Endothelial cell of umbilical vein (primary cell): Measurements from ENCODE around the gene FBXL17. TPM values are rescaled to one million over a fixed set of nuclear protein-coding genes. Genes with fewer than 3 reads are reported as not detected.

ENCODE experiments used
- BruUV-seq: library from RNA; stranded (reverse); fragments of 400-500 nt; replicated peaks from 2 replicates; lab custom pipeline; 2021; lab: Mats Ljungman, UMichigan
- CTCF ChIA-PET: fragments of 300-600, 350-600 bp; sonication (Branson Sonifier 250); formaldehyde crosslinking; loops from one replicate; lab custom pipeline; 2021; ENCODE audit warnings: antibody characterized with exemption, inconsistent platforms; lab: Charles Lee
- POLR2A ChIA-PET: fragments of 300-600, 350-600 bp; sonication (Branson Sonifier 250); formaldehyde crosslinking; loops from one replicate; lab custom pipeline; 2021; ENCODE audit warnings: antibody characterized with exemption, inconsistent platforms; lab: Charles Lee
- DNase-seq: peaks from one replicate; pipeline ENCODE4 v3.0.0-alpha.2; 2011; ENCODE audit warnings: low read depth, low spot score
- FAIRE-seq: peaks from 2 replicates; lab custom pipeline; 2011; peaks lifted over from hg19 to GRCh38; lab: Jason Lieb, UNC
- H2AFZ ChIP-seq: 2 replicates; pipeline ENCODE4 v1.6.0; 2012; ENCODE audit warnings: low read depth, low read length, control low read depth, inconsistent platforms
- H3K27ac ChIP-seq: 2 replicates; pipeline ENCODE4 v1.5.1; 2011; ENCODE audit warnings: low read depth, mild to moderate bottlenecking, control low read depth, low read length, moderate library complexity; ENCODE audit not compliant: insufficient read depth
- H3K27me3 ChIP-seq, 2 experiments: 2 replicates each; pipeline versions ENCODE4 v1.6.0 to v1.6.1; 2011; ENCODE audit warnings: low read length in 2 of 2, mixed read lengths in 1 of 2; ENCODE audit not compliant: control insufficient read depth in 2 of 2, insufficient read depth in 2 of 2
- H3K36me3 ChIP-seq, 2 experiments: 2 replicates in 1 of 2; 3 replicates in 1 of 2; pipeline ENCODE4 v1.5.1; 2011; ENCODE audit warnings: low read length in 2 of 2, mild to moderate bottlenecking in 1 of 2, moderate library complexity in 1 of 2; ENCODE audit not compliant: control insufficient read depth in 2 of 2, insufficient read depth in 2 of 2; ENCODE audit errors: extremely low read depth in 1 of 2
- H3K4me1 ChIP-seq: 3 replicates; pipeline ENCODE4 v1.5.1; 2011; ENCODE audit warnings: mild to moderate bottlenecking, low read length; ENCODE audit not compliant: control insufficient read depth, insufficient read depth; ENCODE audit errors: extremely low read depth
- H3K4me2 ChIP-seq: 2 replicates; pipeline ENCODE4 v1.6.1; 2011; ENCODE audit warnings: low read length, control low read depth, mixed read lengths; ENCODE audit not compliant: insufficient read depth
- H3K4me3 ChIP-seq, 3 experiments: fragments of 200-600 bp in 1 of 3; sonication (generic), shearing (Covaris generic) in 1 of 3; replicated peaks in 1 of 3; 2 replicates each; pipeline ENCODE4 v1.5.1; 2011 to 2016; ENCODE audit warnings: control low read depth in 3 of 3, low read length in 3 of 3, mild to moderate bottlenecking in 2 of 3, inconsistent platforms in 1 of 3, low read depth in 1 of 3, moderate library complexity in 1 of 3; ENCODE audit not compliant: insufficient read depth in 1 of 3
- H3K79me2 ChIP-seq: 2 replicates; pipeline ENCODE4 v1.6.0; 2012; ENCODE audit warnings: low read length, inconsistent platforms; ENCODE audit not compliant: control insufficient read depth, insufficient read depth
- H3K9ac ChIP-seq: replicated peaks from 2 replicates; pipeline ENCODE3; 2011; ENCODE audit warnings: low read length, control low read depth; ENCODE audit not compliant: insufficient read depth; ENCODE audit errors: extremely low read depth
- H3K9me1 ChIP-seq: replicated peaks from 3 replicates; pipeline ENCODE4 v1.6.0; 2011; ENCODE audit warnings: mild to moderate bottlenecking, low read length; ENCODE audit not compliant: control insufficient read depth, insufficient read depth; ENCODE audit errors: extremely low read depth
- H3K9me3 ChIP-seq: replicated peaks from 2 replicates; pipeline ENCODE4 v1.5.1; 2012; ENCODE audit warnings: low read length, inconsistent platforms; ENCODE audit not compliant: control insufficient read depth, insufficient read depth
- H4K20me1 ChIP-seq: replicated peaks from 2 replicates; pipeline ENCODE3; 2011; ENCODE audit warnings: mild to moderate bottlenecking, low read length; ENCODE audit not compliant: control insufficient read depth, insufficient read depth; ENCODE audit errors: extremely low read depth
- EZH2 ChIP-seq: IDR thresholded peaks from 2 replicates; pipeline ENCODE4 v1.6.1; 2012; ENCODE audit warnings: borderline replicate concordance, low read depth, mild to moderate bottlenecking, moderate library complexity, low read length, inconsistent platforms; ENCODE audit not compliant: severe bottlenecking
- FOS ChIP-seq: IDR thresholded peaks from 2 replicates; pipeline ENCODE4 v1.6.1; 2011; ENCODE audit warnings: mild to moderate bottlenecking, low read length, moderate library complexity, borderline replicate concordance; ENCODE audit not compliant: insufficient read depth
- GATA2 ChIP-seq: IDR thresholded peaks from 2 replicates; pipeline ENCODE4 v1.7.0; 2011; ENCODE audit warnings: low read depth, mild to moderate bottlenecking, moderate library complexity, mixed read lengths, low read length; ENCODE audit not compliant: insufficient read length, insufficient read depth
- JUN ChIP-seq: IDR thresholded peaks from 2 replicates; pipeline ENCODE4 v1.6.1; 2011; ENCODE audit warnings: borderline replicate concordance, low read depth; ENCODE audit not compliant: insufficient read length, insufficient read depth
- MYC ChIP-seq: IDR thresholded peaks from one replicate; pipeline ENCODE4 v1.6.1; 2011; ENCODE audit warnings: mild to moderate bottlenecking, low read depth, low read length
- POLR2A ChIP-seq: IDR thresholded peaks from 2 replicates; pipeline ENCODE4 v1.6.1; 2012; ENCODE audit warnings: low read depth, mild to moderate bottlenecking, control low read depth, low read length
- POLR2AphosphoS5 ChIP-seq: IDR thresholded peaks from 2 replicates; pipeline ENCODE4 v1.6.1; 2012; ENCODE audit warnings: low read depth, mild to moderate bottlenecking, control low read depth, low read length, moderate library complexity; ENCODE audit not compliant: insufficient read depth
- dilution Hi-C: fragments of 300-500 bp; cut with MboI; formaldehyde crosslinking; loops from one replicate; pipeline ENCODE4 v1.15.0; 2019; ENCODE audit warnings: low sequenced_read_pairs; ENCODE audit not compliant: extremely low pct_ligation_motif_present
- intact Hi-C: fragments of 100-400 bp; cut with micrococcal nuclease; formaldehyde crosslinking; loops from one replicate; pipeline ENCODE4 v1.10.0; 2022
- polyA plus RNA-seq, 4 experiments: library from polyadenylated mRNA; depleted of rRNA in 3 of 4; stranded (reverse) in 3 of 4; unstranded in 1 of 4; fragments of >200 nt; gene quantifications; 2 replicates each; pipeline versions ENCODE4 v1.2.1 to v1.2.3, GENCODE V29; 2011 to 2012; ENCODE audit warnings: missing spikeins in 1 of 4
- total RNA-seq: library from RNA; stranded (reverse); gene quantifications from 2 replicates; pipeline ENCODE4 v1.2.3, GENCODE V29; 2021
- TF ChIP-seq, protein P1 (sequence below), 2 donors: IDR thresholded peaks; 1 replicate in 1 of 2; 2 replicates in 1 of 2; pipeline ENCODE4 v1.5.1; 2011; ENCODE audit warnings: low read length in 2 of 2, mild to moderate bottlenecking in 2 of 2, moderate library complexity in 2 of 2, control low read depth in 1 of 2, inconsistent platforms in 1 of 2, low read depth in 1 of 2; ENCODE audit not compliant: insufficient read depth in 1 of 2; ENCODE audit errors: extremely low read depth in 1 of 2
- TF ChIP-seq, protein P2 (sequence below): IDR thresholded peaks from 2 replicates; pipeline ENCODE4 v1.6.1; 2011; ENCODE audit not compliant: insufficient read depth, insufficient read length

Gene FBXL17
- total and polyA plus RNA-seq, 2 donors (not counting 3 experiments of a cell fraction or from before 2014, with no cell fraction given) = 2.7 to 8.8 TPM

DNA sequence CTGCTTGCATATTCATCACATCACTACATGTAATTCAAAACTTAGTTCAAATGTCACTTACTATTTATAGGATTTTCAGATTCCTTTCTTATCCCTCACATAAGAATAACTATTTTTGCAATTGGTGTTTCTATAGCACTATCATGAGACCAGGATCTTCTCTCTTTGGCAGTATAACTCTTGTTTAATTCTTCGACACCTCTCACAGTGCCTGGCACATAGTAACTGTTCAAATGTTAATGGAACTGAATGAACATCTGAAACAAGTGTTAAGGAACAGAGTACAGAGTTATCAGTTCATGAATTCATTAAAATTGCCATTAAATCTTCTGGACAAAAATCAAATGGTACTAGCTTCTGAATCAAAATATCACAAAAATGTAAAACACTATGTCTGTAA, 40.0 kb downstream of the FBXL17 start:
- DNase-seq (no peak), FAIRE-seq (no peak)
- ChIA-PET POLR2A (no interaction called here), CTCF (interaction anchor here (7.3 kb wide), 1 partner anchor 82 kb away, joined by 317 read pairs; no protein-coding TSS in a partner anchor)
- dilution Hi-C loops (no loop called here), intact Hi-C loops (no loop called here)
- no peak overlapping the region for H3K4me3 ChIP-seq
- H3K27ac ChIP-seq = no peak overlapping the region
- H3K79me2 ChIP-seq = no peaks in the 10 kb centered on the region
- no peak overlapping the region for H3K9ac ChIP-seq
- BruUV-seq = no TSS peak
- no peaks in the 10 kb centered on the region for H3K4me1 ChIP-seq
- H3K27me3 ChIP-seq = no peaks in the 10 kb centered on the region
- H2AFZ ChIP-seq = no peak overlapping the region
- H3K9me1 ChIP-seq = no peaks in the 10 kb centered on the region
- H3K36me3 ChIP-seq = no peaks in the 10 kb centered on the region
- no peak overlapping the region for H3K4me2 ChIP-seq
- TF ChIP-seq FOS (no peak), POLR2A (no peak), POLR2AphosphoS5 (no peak), EZH2 (no peak), JUN (no peak), MYC (no peak), GATA2 (no peak)
- TF ChIP-seq, protein P1, sequence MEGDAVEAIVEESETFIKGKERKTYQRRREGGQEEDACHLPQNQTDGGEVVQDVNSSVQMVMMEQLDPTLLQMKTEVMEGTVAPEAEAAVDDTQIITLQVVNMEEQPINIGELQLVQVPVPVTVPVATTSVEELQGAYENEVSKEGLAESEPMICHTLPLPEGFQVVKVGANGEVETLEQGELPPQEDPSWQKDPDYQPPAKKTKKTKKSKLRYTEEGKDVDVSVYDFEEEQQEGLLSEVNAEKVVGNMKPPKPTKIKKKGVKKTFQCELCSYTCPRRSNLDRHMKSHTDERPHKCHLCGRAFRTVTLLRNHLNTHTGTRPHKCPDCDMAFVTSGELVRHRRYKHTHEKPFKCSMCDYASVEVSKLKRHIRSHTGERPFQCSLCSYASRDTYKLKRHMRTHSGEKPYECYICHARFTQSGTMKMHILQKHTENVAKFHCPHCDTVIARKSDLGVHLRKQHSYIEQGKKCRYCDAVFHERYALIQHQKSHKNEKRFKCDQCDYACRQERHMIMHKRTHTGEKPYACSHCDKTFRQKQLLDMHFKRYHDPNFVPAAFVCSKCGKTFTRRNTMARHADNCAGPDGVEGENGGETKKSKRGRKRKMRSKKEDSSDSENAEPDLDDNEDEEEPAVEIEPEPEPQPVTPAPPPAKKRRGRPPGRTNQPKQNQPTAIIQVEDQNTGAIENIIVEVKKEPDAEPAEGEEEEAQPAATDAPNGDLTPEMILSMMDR (IDR thresholded peaks at IDR 0.05; ENCODE audit: extremely low read depth in 1 of 2, insufficient read depth in 1 of 2, low read depth in 1 of 2, low read length in 2 of 2) = no peak
- TF ChIP-seq, protein P2, sequence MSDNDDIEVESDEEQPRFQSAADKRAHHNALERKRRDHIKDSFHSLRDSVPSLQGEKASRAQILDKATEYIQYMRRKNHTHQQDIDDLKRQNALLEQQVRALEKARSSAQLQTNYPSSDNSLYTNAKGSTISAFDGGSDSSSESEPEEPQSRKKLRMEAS = no peak
- no peaks in the 10 kb centered on the region for H4K20me1 ChIP-seq
- no peaks in the 10 kb centered on the region for H3K9me3 ChIP-seq
